SH-SY5Y (cell line): ENCODE data around the gene DACH1.

Source experiments
- GATA2 ChIP-seq: IDR thresholded peaks from 2 replicates; pipeline ENCODE4 v1.6.1; 2011; ENCODE audit warnings: mild to moderate bottlenecking, low read depth, low read length
- GATA3 ChIP-seq: IDR thresholded peaks from 2 replicates; pipeline ENCODE4 v1.6.1; 2011; ENCODE audit warnings: low read depth, mild to moderate bottlenecking, low read length, moderate library complexity

GRCh38 chr13:71417205-71417604 lies 449.8 kb downstream of the DACH1 start:
- TF ChIP-seq GATA3 (no peak), GATA2 (no peak)
